ENCODE results near the gene PSME1. TPM values are rescaled to one million over a fixed set of nuclear protein-coding genes. Genes with fewer than 3 reads are reported as not detected.
A peak's percentile ranks its signal among the peaks of the same experiment; 100 is the strongest.

Gene PSME1
- total and polyA plus RNA-seq, 2 of the 13 experiments (the other 11 are each of a cell fraction or from before 2014, with no cell fraction given), result 159 to 608 TPM

DNA sequence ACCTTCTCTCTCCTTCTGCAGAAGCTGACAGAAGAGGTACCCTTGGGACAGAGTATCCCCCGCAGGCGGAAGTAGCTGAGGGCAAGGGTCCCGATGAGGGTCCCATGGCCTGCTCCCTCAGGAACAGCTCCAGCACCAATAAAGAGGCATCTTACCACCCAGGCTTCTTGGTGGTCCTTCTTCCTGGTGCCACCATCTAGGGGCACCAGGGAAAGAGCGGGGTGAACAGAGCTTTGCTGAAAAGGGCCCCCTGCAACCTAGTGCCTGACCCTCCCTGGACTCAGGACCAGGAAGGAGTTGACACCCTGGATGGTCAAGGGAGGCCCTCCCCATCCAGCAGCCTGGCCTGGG is 24.5 kb downstream of the PSME1 start (continued):
- TF ChIP-seq, protein P1, sequence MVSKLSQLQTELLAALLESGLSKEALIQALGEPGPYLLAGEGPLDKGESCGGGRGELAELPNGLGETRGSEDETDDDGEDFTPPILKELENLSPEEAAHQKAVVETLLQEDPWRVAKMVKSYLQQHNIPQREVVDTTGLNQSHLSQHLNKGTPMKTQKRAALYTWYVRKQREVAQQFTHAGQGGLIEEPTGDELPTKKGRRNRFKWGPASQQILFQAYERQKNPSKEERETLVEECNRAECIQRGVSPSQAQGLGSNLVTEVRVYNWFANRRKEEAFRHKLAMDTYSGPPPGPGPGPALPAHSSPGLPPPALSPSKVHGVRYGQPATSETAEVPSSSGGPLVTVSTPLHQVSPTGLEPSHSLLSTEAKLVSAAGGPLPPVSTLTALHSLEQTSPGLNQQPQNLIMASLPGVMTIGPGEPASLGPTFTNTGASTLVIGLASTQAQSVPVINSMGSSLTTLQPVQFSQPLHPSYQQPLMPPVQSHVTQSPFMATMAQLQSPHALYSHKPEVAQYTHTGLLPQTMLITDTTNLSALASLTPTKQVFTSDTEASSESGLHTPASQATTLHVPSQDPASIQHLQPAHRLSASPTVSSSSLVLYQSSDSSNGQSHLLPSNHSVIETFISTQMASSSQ (IDR thresholded peaks at IDR 0.05; ENCODE audit: low read depth), result no peak
- TF ChIP-seq, protein P1 (CRISPR knock-in tag; IDR thresholded peaks at IDR 0.05; ENCODE audit: borderline replicate concordance), result no peak
- TF ChIP-seq, protein P2, sequence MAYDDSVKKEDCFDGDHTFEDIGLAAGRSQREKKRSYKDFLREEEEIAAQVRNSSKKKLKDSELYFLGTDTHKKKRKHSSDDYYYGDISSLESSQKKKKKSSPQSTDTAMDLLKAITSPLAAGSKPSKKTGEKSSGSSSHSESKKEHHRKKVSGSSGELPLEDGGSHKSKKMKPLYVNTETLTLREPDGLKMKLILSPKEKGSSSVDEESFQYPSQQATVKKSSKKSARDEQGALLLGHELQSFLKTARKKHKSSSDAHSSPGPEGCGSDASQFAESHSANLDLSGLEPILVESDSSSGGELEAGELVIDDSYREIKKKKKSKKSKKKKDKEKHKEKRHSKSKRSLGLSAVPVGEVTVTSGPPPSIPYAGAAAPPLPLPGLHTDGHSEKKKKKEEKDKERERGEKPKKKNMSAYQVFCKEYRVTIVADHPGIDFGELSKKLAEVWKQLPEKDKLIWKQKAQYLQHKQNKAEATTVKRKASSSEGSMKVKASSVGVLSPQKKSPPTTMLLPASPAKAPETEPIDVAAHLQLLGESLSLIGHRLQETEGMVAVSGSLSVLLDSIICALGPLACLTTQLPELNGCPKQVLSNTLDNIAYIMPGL (CRISPR knock-in tag; IDR thresholded peaks at IDR 0.05; ENCODE audit: borderline replicate concordance in 1 of 2, low read depth in 1 of 2), result no peak
- TF ChIP-seq TGIF2 (CRISPR knock-in tag; IDR thresholded peaks at IDR 0.05) (no peak), ZNF589 (CRISPR knock-in tag; conservative IDR thresholded peaks at IDR 0.05) (no peak), EEA1 (CRISPR knock-in tag; IDR thresholded peaks at IDR 0.05; ENCODE audit: borderline replicate concordance) (peak; percentile 19; the same call in 1 of the 2 replicates), EED (CRISPR knock-in tag; IDR thresholded peaks at IDR 0.05) (0 out of 2 replicates have a peak, but pooled peaks have one; percentile 20), ZNF569 (CRISPR knock-in tag; IDR thresholded peaks at IDR 0.05; ENCODE audit: borderline replicate concordance) (no peak), ZNF263 (CRISPR knock-in tag; IDR thresholded peaks at IDR 0.05) (no peak), ZBTB8A (CRISPR knock-in tag; IDR thresholded peaks at IDR 0.05; ENCODE audit: borderline replicate concordance, low read depth) (no peak), ZEB1 (IDR thresholded peaks at IDR 0.05; ENCODE audit: insufficient replicate concordance, low read depth) (peak; percentile 5), ZNF777 (CRISPR knock-in tag; IDR thresholded peaks at IDR 0.05) (no peak), ZNF670 (CRISPR knock-in tag; IDR thresholded peaks at IDR 0.05; ENCODE audit: borderline replicate concordance) (no peak), ZNF30 (CRISPR knock-in tag; IDR thresholded peaks at IDR 0.05) (no peak), ZNF382 (CRISPR knock-in tag; IDR thresholded peaks at IDR 0.05; ENCODE audit: borderline replicate concordance) (no peak), SAFB2 (CRISPR knock-in tag; IDR thresholded peaks at IDR 0.05; ENCODE audit: borderline replicate concordance, low read depth) (0 out of 2 replicates have a peak, but pooled peaks have one; percentile 6)
- TF ChIP-seq, protein P3, sequence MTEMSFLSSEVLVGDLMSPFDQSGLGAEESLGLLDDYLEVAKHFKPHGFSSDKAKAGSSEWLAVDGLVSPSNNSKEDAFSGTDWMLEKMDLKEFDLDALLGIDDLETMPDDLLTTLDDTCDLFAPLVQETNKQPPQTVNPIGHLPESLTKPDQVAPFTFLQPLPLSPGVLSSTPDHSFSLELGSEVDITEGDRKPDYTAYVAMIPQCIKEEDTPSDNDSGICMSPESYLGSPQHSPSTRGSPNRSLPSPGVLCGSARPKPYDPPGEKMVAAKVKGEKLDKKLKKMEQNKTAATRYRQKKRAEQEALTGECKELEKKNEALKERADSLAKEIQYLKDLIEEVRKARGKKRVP (CRISPR knock-in tag; IDR thresholded peaks at IDR 0.05), result 0 out of 4 replicates have a peak, but pooled peaks of 1 of the 2 experiments have one; percentile 11
- TF ChIP-seq, protein P4, sequence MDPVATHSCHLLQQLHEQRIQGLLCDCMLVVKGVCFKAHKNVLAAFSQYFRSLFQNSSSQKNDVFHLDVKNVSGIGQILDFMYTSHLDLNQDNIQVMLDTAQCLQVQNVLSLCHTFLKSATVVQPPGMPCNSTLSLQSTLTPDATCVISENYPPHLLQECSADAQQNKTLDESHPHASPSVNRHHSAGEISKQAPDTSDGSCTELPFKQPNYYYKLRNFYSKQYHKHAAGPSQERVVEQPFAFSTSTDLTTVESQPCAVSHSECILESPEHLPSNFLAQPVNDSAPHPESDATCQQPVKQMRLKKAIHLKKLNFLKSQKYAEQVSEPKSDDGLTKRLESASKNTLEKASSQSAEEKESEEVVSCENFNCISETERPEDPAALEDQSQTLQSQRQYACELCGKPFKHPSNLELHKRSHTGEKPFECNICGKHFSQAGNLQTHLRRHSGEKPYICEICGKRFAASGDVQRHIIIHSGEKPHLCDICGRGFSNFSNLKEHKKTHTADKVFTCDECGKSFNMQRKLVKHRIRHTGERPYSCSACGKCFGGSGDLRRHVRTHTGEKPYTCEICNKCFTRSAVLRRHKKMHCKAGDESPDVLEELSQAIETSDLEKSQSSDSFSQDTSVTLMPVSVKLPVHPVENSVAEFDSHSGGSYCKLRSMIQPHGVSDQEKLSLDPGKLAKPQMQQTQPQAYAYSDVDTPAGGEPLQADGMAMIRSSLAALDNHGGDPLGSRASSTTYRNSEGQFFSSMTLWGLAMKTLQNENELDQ (CRISPR knock-in tag; IDR thresholded peaks at IDR 0.05; ENCODE audit: borderline replicate concordance), result 0 out of 2 replicates have a peak, but pooled peaks have one; percentile 43
- TF ChIP-seq, protein P5, sequence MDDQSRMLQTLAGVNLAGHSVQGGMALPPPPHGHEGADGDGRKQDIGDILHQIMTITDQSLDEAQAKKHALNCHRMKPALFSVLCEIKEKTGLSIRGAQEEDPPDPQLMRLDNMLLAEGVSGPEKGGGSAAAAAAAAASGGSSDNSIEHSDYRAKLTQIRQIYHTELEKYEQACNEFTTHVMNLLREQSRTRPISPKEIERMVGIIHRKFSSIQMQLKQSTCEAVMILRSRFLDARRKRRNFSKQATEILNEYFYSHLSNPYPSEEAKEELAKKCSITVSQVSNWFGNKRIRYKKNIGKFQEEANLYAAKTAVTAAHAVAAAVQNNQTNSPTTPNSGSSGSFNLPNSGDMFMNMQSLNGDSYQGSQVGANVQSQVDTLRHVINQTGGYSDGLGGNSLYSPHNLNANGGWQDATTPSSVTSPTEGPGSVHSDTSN (CRISPR knock-in tag; IDR thresholded peaks at IDR 0.05; ENCODE audit: borderline replicate concordance), result no peak

Data from HepG2 (cell line).